ENCODE results near the gene STX8.
"Not testable (repeated sequence)": the region's sequence is repeated elsewhere in the genome, so short reads cannot be mapped to it uniquely, and the experiment has no call there.

STX8 gene

GRCh38 chr17:9386401-9386800, 189.2 kb downstream of the STX8 start:
- H3K27ac ChIP-seq = peak overlapping the region; percentile 46
- ChIA-PET POLR2A (ENCODE audit: low non-redundant PET) (no interaction called here), CTCF (interaction anchor here (0.6 to 0.9 kb wide), 2 partner anchors 136 to 633 kb away, joined by 3 to 5 read pairs; no protein-coding TSS in a partner anchor)
- TF ChIP-seq, protein P1, sequence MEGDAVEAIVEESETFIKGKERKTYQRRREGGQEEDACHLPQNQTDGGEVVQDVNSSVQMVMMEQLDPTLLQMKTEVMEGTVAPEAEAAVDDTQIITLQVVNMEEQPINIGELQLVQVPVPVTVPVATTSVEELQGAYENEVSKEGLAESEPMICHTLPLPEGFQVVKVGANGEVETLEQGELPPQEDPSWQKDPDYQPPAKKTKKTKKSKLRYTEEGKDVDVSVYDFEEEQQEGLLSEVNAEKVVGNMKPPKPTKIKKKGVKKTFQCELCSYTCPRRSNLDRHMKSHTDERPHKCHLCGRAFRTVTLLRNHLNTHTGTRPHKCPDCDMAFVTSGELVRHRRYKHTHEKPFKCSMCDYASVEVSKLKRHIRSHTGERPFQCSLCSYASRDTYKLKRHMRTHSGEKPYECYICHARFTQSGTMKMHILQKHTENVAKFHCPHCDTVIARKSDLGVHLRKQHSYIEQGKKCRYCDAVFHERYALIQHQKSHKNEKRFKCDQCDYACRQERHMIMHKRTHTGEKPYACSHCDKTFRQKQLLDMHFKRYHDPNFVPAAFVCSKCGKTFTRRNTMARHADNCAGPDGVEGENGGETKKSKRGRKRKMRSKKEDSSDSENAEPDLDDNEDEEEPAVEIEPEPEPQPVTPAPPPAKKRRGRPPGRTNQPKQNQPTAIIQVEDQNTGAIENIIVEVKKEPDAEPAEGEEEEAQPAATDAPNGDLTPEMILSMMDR (conservative IDR thresholded peaks at IDR 0.05; ENCODE audit: low read depth) = no peak
- DNase-seq (ENCODE audit: low spot score) = peak; percentile 4

GRCh38 chr17:9383826-9384225, 191.8 kb downstream of the STX8 start:
- ChIA-PET CTCF (interaction anchor here (0.6 kb wide), 1 partner anchor 92 kb away, joined by 3 read pairs; no protein-coding TSS in a partner anchor), POLR2A (ENCODE audit: low non-redundant PET) (no interaction called here)
- TF ChIP-seq, protein P1 (conservative IDR thresholded peaks at IDR 0.05; ENCODE audit: low read depth) = no peak
- H3K27ac ChIP-seq = no peak overlapping the region
- DNase-seq (ENCODE audit: low spot score) = no peak

DNA sequence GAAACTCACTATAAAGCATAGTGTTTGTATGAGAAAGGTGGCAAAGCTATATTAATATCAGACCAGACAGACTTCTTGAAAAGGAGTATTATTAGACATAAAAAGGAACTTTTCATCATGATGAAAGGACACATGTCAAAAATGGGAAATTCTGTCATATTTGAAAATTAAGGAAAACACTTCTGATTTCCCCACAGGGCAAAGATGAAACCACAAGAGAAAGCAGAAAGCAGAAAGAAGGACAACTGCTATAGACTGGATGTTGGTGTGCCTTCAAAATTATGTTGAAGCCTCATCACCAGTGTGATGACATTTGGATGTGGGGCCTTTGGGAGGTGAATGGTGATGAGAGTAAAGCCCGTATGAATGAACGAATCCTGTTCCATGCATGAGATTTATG, 193.0 kb downstream of the STX8 start:
- ChIA-PET CTCF (interaction anchor here (0.6 kb wide), 1 partner anchor 86 kb away, joined by 8 read pairs; no protein-coding TSS in a partner anchor), POLR2A (ENCODE audit: low non-redundant PET) (no interaction called here)
- DNase-seq (ENCODE audit: low spot score) = no peak
- TF ChIP-seq, protein P1 (conservative IDR thresholded peaks at IDR 0.05; ENCODE audit: low read depth) = no peak
- no peak overlapping the region for H3K27ac ChIP-seq

DNA sequence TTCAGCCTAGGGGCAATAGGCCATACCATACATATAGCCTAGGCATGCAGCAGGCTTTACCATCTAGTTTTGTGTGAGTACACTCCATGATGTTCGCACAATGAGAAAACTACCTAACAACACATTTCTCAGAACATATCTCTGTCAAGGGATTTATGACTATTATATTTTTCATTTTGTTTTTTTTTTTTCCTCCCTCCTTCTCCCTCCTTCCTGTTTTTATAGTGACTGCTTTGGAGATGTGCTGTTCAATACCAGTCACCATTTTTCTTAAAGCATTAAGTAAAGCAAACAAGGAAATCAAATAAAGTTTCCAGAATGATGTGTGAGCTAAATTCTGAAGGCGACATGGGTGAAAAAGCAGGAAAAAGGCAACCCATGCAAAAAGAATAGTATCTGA, 194.6 kb downstream of the STX8 start:
- TF ChIP-seq, protein P1 (conservative IDR thresholded peaks at IDR 0.05; ENCODE audit: low read depth) = no peak
- CTCF ChIA-PET = no interaction called here

DNA sequence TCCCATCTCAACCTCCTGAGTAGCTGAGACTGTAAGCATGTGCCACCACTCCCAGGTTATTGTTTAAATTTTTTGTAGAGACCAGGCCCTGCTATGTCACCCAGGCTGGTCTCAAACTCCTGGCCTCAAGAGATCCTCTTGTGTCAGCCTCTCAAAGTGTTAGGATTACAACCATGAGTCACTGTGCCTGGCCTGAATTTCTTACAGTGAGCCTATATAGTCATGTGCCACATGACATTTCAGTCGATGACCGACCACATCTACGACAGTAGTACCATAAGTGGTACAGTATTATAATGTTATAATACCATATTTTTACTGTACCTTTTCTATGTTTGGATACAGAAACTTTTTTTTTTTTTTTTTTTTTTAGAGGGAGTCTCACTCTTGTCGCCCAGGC, 195.3 kb downstream of the STX8 start:
- H3K27ac ChIP-seq = no peak overlapping the region
- TF ChIP-seq, protein P1 (conservative IDR thresholded peaks at IDR 0.05; ENCODE audit: low read depth) = no peak
- ChIA-PET CTCF (interaction anchor here (0.5 kb wide), 1 partner anchor 45 kb away, joined by 4 read pairs; no protein-coding TSS in a partner anchor), POLR2A (ENCODE audit: low non-redundant PET) (no interaction called here)
- no peak for DNase-seq (ENCODE audit: low spot score)

More for the DNA sequence above, 194.6 kb downstream of the STX8 start:
- no peak overlapping the region for H3K27ac ChIP-seq
- no peak for DNase-seq (ENCODE audit: low spot score)
- POLR2A ChIA-PET (ENCODE audit: low non-redundant PET) = no interaction called here

DNA sequence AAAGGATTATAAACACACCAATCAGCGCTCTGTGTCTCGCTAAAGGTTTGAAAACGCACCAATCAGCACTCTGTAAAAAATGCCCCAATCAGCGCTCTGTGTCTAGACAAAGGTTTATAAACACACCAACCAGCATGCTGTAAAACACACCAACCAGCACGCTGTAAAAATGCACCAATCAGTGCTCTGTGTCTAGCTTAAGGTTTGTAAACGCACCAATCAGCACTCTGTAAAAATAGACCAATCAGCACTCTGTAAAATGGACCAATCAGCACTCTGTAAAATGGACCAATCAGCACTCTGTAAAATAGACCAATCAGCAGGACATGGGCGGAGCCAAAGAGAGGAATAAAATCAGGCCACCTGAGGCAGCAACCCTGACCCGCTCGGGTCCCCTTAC, 199.4 kb downstream of the STX8 start:
- DNase-seq (ENCODE audit: low spot score); H3K27ac ChIP-seq; POLR2A ChIA-PET (ENCODE audit: low non-redundant PET): not testable (repeated sequence)
- CTCF ChIA-PET = interaction anchor here (1.2 kb wide), 1 partner anchor 18 kb away, joined by 3 read pairs; no protein-coding TSS in a partner anchor

DNA sequence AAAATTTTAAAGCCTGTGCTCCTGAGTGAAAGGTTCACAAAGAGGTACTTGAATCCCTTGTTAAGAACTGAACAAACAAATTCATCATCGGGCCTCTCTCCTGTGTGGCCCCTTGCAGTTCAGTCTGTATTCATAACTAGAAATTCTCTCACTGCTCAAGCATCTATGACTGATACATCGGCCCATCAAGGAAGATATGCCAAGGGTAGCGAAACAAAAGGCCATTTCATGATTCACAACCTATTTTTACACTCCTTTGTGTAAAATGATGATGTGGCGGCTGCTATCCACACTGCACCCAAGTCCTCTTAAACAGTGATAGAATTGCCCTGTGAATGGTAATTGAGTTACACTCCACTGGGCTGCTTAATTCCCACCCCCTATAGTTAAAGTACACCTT, 204.6 kb downstream of the STX8 start:
- ChIA-PET POLR2A (ENCODE audit: low non-redundant PET) (no interaction called here), CTCF (interaction anchor here (0.6 kb wide), 1 partner anchor 41 kb away, joined by 3 read pairs; no protein-coding TSS in a partner anchor)
- H3K27ac ChIP-seq = no peak overlapping the region
- TF ChIP-seq, protein P1 (conservative IDR thresholded peaks at IDR 0.05; ENCODE audit: low read depth) = no peak
- peak; percentile 67 for DNase-seq (ENCODE audit: low spot score)
